ENCODE data around the gene NFKBIL1. TPM values are rescaled to one million over a fixed set of nuclear protein-coding genes. Genes with fewer than 3 reads are reported as not detected.

Gene NFKBIL1
- total and polyA plus RNA-seq, 2 of the 4 experiments (the other 2 are of a cell fraction), result 7.8 to 10.8 TPM

DNA sequence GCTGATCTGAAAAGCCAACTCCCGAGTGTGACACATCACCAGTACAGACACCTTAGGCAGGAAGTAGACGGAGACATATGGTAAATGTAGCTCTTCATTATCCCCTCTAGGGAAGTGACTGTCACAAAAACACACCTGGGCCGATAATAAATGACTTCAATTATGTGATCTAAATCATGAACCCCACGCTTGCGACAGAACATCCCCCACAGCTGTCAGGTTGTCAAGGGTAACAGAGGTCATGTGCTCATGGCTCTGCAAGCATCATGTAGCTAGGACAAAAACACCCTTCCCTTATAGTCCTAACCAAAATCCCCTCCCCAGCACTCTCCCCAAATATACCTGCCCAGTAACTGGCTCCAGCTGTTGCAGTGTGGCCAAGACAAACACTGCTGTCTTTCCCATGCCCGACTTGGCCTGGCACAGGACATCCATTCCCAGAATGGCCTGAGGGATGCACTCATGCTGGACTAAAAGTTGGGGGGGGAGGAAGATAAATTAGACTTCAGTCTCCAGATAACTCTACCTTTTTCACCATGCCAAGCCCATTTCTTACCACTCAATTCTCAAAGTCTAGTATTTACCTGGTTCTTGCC lies 8.5 kb upstream of the NFKBIL1 start:
- Histone ChIP-seq H3K79me1 (ENCODE audit: low read depth in 1 of 2, low read length in 2 of 2) (peaks cover 28 to 73% of the 10 kb centered on the region in 2 experiments), H4K20me1 (ENCODE audit: insufficient read depth, low read length) (peaks cover 78% of the 10 kb centered on the region), H3K27ac (ENCODE audit: insufficient read depth, low read length) (no peak overlapping the region), H2BK20ac (ENCODE audit: low read depth, low read length) (no peak overlapping the region), H3K4me3 (ENCODE audit: insufficient read depth, low read depth, low read length) (no peak overlapping the region), H4K5ac (ENCODE audit: low read depth, low read length) (no peak overlapping the region), H2BK120ac (ENCODE audit: low read depth, low read length) (no peak overlapping the region), H2AFZ (replicated peaks; ENCODE audit: low read length, poor library complexity) (no peak overlapping the region), H4K91ac (ENCODE audit: insufficient read depth, low read depth, low read length) (no peak overlapping the region), H2AK9ac (replicated peaks; ENCODE audit: low read depth, low read length, poor library complexity) (no peak overlapping the region), H3K4ac (ENCODE audit: low read depth, low read length) (no peak overlapping the region), H2AK5ac (ENCODE audit: low read depth, low read length) (no peak overlapping the region), H2BK15ac (ENCODE audit: low read depth, low read length) (no peak overlapping the region), H3K4me1 (ENCODE audit: control insufficient read depth, insufficient read depth, low read length) (peaks cover 10% of the 10 kb centered on the region), H4K8ac (ENCODE audit: low read depth in 2 of 2, low read length in 2 of 2) (no peak overlapping the region), H3K18ac (ENCODE audit: low read depth, low read length) (no peak overlapping the region), H3K9me3 (ENCODE audit: control insufficient read depth, insufficient read depth, low read length) (no peaks in the 10 kb centered on the region), H2BK5ac (ENCODE audit: low read depth, low read length, poor library complexity, severe bottlenecking) (no peak overlapping the region), H3K9me1 (ENCODE audit: insufficient read depth, low read length) (0 out of 2 replicates have a peak, but pooled peaks cover 6% of the 10 kb centered on the region), H3K27me3 (ENCODE audit: control insufficient read depth, insufficient read depth, low read length) (no peaks in the 10 kb centered on the region), H3K9ac (ENCODE audit: low read depth, low read length) (no peak overlapping the region), H3K23ac (ENCODE audit: low read depth, low read length) (peak overlapping the region; percentile 50; the same call in 1 of the 2 replicates), H3K4me2 (ENCODE audit: low read depth, low read length) (peak overlapping the region; percentile 29; the same call in 1 of the 2 replicates), H3K36me3 (ENCODE audit: control insufficient read depth, insufficient read depth, low read length) (peaks cover 52% of the 10 kb centered on the region), H3K14ac (replicated peaks; ENCODE audit: low read depth, low read length) (no peak overlapping the region), H3K56ac (ENCODE audit: extremely low read depth, insufficient read depth, low read length) (no peak overlapping the region)
- no peak for TF ChIP-seq RFX5 (IDR thresholded peaks at IDR 0.05; ENCODE audit: low read depth, low read length)
- no peak for TF ChIP-seq USF2 (IDR thresholded peaks at IDR 0.05; ENCODE audit: low read depth, low read length)
- no peak for TF ChIP-seq CEBPB (IDR thresholded peaks at IDR 0.05; ENCODE audit: low read depth, low read length)
- TF ChIP-seq FOS (IDR thresholded peaks at IDR 0.05; ENCODE audit: low read depth, low read length), result no peak
- TF ChIP-seq MAZ (IDR thresholded peaks at IDR 0.05; ENCODE audit: borderline replicate concordance, low read depth, low read length), result no peak
- TF ChIP-seq SMC3 (IDR thresholded peaks at IDR 0.05; ENCODE audit: low read depth, low read length), result no peak
- no peak for TF ChIP-seq MXI1 (IDR thresholded peaks at IDR 0.05; ENCODE audit: borderline replicate concordance, low read depth, low read length)
- TF ChIP-seq RAD21 (IDR thresholded peaks at IDR 0.05; ENCODE audit: low read length), result no peak
- no peak for TF ChIP-seq CTCF (conservative IDR thresholded peaks at IDR 0.05; ENCODE audit: low read depth, low read length)
- no peak for TF ChIP-seq CHD1 (IDR thresholded peaks at IDR 0.05; ENCODE audit: low read depth, low read length)
- no peak for TF ChIP-seq MAFK (IDR thresholded peaks at IDR 0.05; ENCODE audit: low read depth, low read length)
- no peak for TF ChIP-seq RCOR1 (IDR thresholded peaks at IDR 0.05; ENCODE audit: insufficient replicate concordance, low read length)
- TF ChIP-seq BHLHE40 (IDR thresholded peaks at IDR 0.05; ENCODE audit: low read depth, low read length), result no peak
- CTCF ChIA-PET, result interaction anchor here (1.0 to 1.2 kb wide), 2 partner anchors 44 to 46 kb away, joined by 3 to 4 read pairs; no protein-coding TSS in a partner anchor
- no TSS peak for BruUV-seq (replicated peaks)
- ATAC-seq (ENCODE audit: low read depth) (no peak), DNase-seq (no peak)
- WGBS, 2 experiments (ENCODE audit: extremely low coverage in 2 of 2, insufficient read length in 1 of 2), result 94% methylated on average over 3 of the region's 6 CpGs; no CpG with 5 or more reads in 1 of the 2 experiments
- intact Hi-C loops (cut with micrococcal nuclease) (no loop called here), dilution Hi-C loops (cut with HindIII; ENCODE audit: low sequenced_read_pairs, unreplicated experiment) (no loop called here), in situ Hi-C loops (cut with MboI; ENCODE audit: low sequenced_read_pairs) (no loop called here)
- POLR2A ChIA-PET (ENCODE audit: unreplicated experiment), result no interaction called here

Data from IMR-90 (cell line).